Measurements from ENCODE around the gene NELL2.

Gene NELL2

GRCh38 chr12:44504799-44505198, 371.3 kb downstream of the NELL2 start:
- TF ChIP-seq CTCF (IDR thresholded peaks at IDR 0.05; ENCODE audit: control insufficient read depth, extremely low read depth, insufficient read depth): no peak
- no peak for DNase-seq (ENCODE audit: low read depth)

GRCh38 chr12:44503329-44503728, 372.8 kb downstream of the NELL2 start:
- H3K4me3 ChIP-seq (ENCODE audit: low read depth, low read length): no peak overlapping the region
- no peak for TF ChIP-seq CTCF (IDR thresholded peaks at IDR 0.05; ENCODE audit: control insufficient read depth, extremely low read depth, insufficient read depth)

More at GRCh38 chr12:44504799-44505198, 371.3 kb downstream of the NELL2 start:
- H3K4me3 ChIP-seq (ENCODE audit: low read depth, low read length): no peak overlapping the region

GRCh38 chr12:44502681-44503080, 373.4 kb downstream of the NELL2 start:
- H3K4me3 ChIP-seq (ENCODE audit: low read depth, low read length): no peak overlapping the region
- no peak for DNase-seq (ENCODE audit: low read depth)
- TF ChIP-seq CTCF (IDR thresholded peaks at IDR 0.05; ENCODE audit: control insufficient read depth, extremely low read depth, insufficient read depth): no peak

More at GRCh38 chr12:44503329-44503728, 372.8 kb downstream of the NELL2 start:
- DNase-seq (ENCODE audit: low read depth): no peak

GRCh38 chr12:44500423-44500822, 375.7 kb downstream of the NELL2 start:
- TF ChIP-seq CTCF (IDR thresholded peaks at IDR 0.05; ENCODE audit: control insufficient read depth, extremely low read depth, insufficient read depth): no peak
- H3K4me3 ChIP-seq (ENCODE audit: low read depth, low read length): no peak overlapping the region
- no peak for DNase-seq (ENCODE audit: low read depth)

GRCh38 chr12:44497044-44497443, 379.1 kb downstream of the NELL2 start:
- no peak for DNase-seq (ENCODE audit: low read depth)
- no peak for TF ChIP-seq CTCF (IDR thresholded peaks at IDR 0.05; ENCODE audit: control insufficient read depth, extremely low read depth, insufficient read depth)
- no peak overlapping the region for H3K4me3 ChIP-seq (ENCODE audit: low read depth, low read length)

- H3K4me3 ChIP-seq (ENCODE audit: low read depth, low read length): no peak overlapping the region
- DNase-seq (ENCODE audit: low read depth): no peak
- no peak for TF ChIP-seq CTCF (IDR thresholded peaks at IDR 0.05; ENCODE audit: control insufficient read depth, extremely low read depth, insufficient read depth)
Observed at GRCh38 chr12:44490181-44490580, 385.9 kb downstream of the NELL2 start.

DNA sequence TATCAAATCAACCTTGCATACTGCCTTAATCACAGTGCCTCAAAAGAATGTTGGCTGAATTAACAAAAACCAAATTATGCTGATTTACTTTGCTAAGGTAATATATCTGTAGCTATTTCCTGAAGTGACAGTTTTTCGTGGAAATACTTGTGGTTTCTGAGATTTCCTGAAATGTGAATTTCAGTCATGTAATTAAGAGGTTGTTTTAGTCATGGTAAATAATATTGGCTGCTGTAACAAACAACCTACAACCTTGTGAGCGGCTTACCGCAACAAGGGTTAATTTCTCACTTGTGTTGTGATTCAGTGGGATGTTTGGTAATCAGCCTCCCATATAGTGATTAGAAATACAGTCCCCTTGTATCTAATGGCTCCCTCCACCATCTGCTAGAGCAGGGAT, 387.9 kb downstream of the NELL2 start:
- DNase-seq (ENCODE audit: low read depth): no peak
- H3K4me3 ChIP-seq (ENCODE audit: low read depth, low read length): no peak overlapping the region
- TF ChIP-seq CTCF (IDR thresholded peaks at IDR 0.05; ENCODE audit: control insufficient read depth, extremely low read depth, insufficient read depth): no peak

All from LNCaP clone FGC (cell line).